Astrocyte of the cerebellum (primary cell): ENCODE measurements around the gene TMEM164.

Source experiments
- DNase-seq: peaks from one replicate; pipeline ENCODE4 v3.0.0-alpha.2; 2011; ENCODE audit warnings: low read depth
- H3K4me3 ChIP-seq: 2 replicates; pipeline ENCODE4 v1.5.1; 2011; ENCODE audit warnings: mild to moderate bottlenecking, low read depth, low read length, moderate library complexity
- in situ Hi-C: cut with HindIII; loops from 2 replicates; pipeline ENCODE4 v1.10.0; 2017; ENCODE audit warnings: low sequenced_read_pairs
- TF ChIP-seq, protein P1 (sequence below): IDR thresholded peaks from 2 replicates; pipeline ENCODE4 v1.5.1; 2012; ENCODE audit warnings: low read length, low read depth, moderate library complexity, mild to moderate bottlenecking; ENCODE audit errors: missing control alignments

TMEM164 gene

DNA sequence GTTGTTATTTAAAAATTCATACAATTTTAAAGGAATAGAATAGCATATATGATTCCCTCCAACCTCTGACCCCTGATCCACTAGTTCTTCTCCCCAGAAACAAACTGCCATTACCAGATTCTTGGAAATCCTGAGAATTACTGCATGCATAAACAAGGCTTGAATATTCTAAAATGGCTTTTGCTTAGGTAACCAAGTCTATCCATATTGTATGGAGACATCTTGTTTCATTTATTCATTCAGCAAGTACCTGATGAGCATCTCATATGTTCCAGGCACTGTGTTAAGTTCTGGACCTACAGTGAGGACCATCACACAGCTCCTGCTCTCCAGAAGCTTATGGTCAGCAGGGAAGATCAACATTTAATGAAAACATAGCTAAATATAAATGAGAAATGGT lies 49.4 kb downstream of the TMEM164 start:
- in situ Hi-C loops, result no loop called here
- H3K4me3 ChIP-seq, result no peak overlapping the region
- TF ChIP-seq, protein P1, sequence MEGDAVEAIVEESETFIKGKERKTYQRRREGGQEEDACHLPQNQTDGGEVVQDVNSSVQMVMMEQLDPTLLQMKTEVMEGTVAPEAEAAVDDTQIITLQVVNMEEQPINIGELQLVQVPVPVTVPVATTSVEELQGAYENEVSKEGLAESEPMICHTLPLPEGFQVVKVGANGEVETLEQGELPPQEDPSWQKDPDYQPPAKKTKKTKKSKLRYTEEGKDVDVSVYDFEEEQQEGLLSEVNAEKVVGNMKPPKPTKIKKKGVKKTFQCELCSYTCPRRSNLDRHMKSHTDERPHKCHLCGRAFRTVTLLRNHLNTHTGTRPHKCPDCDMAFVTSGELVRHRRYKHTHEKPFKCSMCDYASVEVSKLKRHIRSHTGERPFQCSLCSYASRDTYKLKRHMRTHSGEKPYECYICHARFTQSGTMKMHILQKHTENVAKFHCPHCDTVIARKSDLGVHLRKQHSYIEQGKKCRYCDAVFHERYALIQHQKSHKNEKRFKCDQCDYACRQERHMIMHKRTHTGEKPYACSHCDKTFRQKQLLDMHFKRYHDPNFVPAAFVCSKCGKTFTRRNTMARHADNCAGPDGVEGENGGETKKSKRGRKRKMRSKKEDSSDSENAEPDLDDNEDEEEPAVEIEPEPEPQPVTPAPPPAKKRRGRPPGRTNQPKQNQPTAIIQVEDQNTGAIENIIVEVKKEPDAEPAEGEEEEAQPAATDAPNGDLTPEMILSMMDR, result no peak
- DNase-seq, result no peak

- DNase-seq, result no peak
- TF ChIP-seq, protein P1, result no peak
- no peak overlapping the region for H3K4me3 ChIP-seq
- in situ Hi-C loops, result no loop called here
These were observed 50.5 kb downstream of the TMEM164 start for GRCh38 chrX:110053453-110053852.

DNA sequence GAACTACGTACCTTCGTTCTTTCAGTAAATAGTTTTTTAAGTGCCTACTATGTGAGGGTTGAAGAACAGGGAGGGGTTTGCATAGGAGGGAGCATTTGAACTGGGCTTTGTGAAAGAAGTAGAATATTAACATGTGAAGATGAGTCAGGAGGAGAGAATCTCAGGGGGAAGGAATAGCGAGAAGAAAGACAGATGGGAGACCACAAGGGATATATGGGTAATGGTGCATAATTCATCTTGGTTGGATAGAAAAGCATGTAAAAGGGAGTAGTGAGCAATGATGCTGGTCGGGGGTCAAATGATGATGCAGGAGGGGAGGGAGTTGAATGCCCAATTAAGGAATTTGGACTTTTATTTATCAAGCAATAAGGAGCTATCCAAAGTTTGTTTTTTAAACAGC lies 52.7 kb downstream of the TMEM164 start:
- DNase-seq, result no peak

DNA sequence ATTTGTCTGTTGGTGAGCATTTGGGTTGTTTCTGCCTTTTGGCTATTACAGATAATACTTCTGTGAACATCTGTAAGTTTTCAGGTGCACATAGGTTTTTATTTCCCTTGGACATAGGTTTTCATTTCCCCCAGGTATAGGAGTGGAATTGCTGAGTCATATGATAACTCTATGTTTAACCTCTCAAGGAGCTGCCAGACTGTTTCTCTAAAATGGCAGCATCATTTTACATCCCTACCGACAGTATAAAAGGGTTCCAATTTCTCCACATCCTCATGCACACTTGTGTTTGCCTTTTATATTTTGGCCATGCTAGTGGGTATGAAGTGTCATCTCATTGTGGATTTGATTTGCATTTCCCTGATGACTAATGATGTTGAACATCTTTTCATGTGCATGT lies 53.5 kb downstream of the TMEM164 start:
- in situ Hi-C loops, result no loop called here
- no peak for DNase-seq
- H3K4me3 ChIP-seq, result no peak overlapping the region
- TF ChIP-seq, protein P1, result no peak

More for the DNA sequence above, 52.7 kb downstream of the TMEM164 start:
- in situ Hi-C loops, result no loop called here
- TF ChIP-seq, protein P1, result no peak
- no peak overlapping the region for H3K4me3 ChIP-seq

- no peak for DNase-seq
- no peak overlapping the region for H3K4me3 ChIP-seq
- in situ Hi-C loops, result no loop called here
- TF ChIP-seq, protein P1, result no peak
These were observed 56.5 kb downstream of the TMEM164 start for GRCh38 chrX:110059410-110059809.

DNA sequence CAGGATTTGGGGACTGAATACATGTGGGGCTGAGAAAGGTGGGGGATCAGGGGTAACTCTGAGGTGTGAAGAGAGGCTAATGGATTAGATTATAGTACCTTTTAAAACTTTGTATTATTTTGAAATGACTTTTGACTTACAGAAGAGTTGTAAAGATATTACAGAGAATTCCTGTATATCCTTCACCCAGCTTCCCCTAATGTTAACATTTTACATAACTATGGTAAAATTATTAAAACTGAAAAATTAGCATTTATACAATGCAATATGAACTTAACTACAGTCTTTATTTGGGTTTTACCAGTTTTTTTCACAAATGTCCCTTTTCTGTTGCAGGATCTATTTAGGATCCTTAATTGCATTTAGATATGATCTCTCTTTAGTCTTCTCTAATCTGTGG lies 57.4 kb downstream of the TMEM164 start:
- DNase-seq, result no peak
- in situ Hi-C loops, result no loop called here

More for the DNA sequence above, 57.4 kb downstream of the TMEM164 start:
- no peak overlapping the region for H3K4me3 ChIP-seq
- TF ChIP-seq, protein P1, result no peak
